Renal pelvis (tissue), 4 donors: ENCODE measurements around the gene INSC. TPM values are rescaled to one million over a fixed set of nuclear protein-coding genes. Genes with fewer than 3 reads are reported as not detected.

Experiments used
- DNase-seq: peaks from one replicate; pipeline ENCODE4 v3.0.0-alpha.2; 2013
- polyA plus RNA-seq, 3 donors: library from polyadenylated mRNA; unstranded; fragments of 120-200 nt; gene quantifications; one replicate each; pipeline ENCODE4 v1.2.1, GENCODE V29; 2013; ENCODE audit not compliant: insufficient read length in 3 of 3

Gene INSC
- polyA plus RNA-seq, 3 donors, result 0.78 to 1.1 (median 1.1) TPM

- no peak for DNase-seq
These were observed 177.2 kb downstream of the INSC start for GRCh38 chr11:15291885-15292284.

- DNase-seq, result no peak
These were observed 179.4 kb downstream of the INSC start for GRCh38 chr11:15293975-15294620.

GRCh38 chr11:15295695-15296094 lies 181.0 kb downstream of the INSC start:
- no peak for DNase-seq

Other genes with a start within 250 kb of the INSC start
- 10 to 100 TPM; 20.1 to 23.9 (median 23.2) TPM for gene CYP2R1, start 222.7 kb upstream of the INSC start, polyA plus RNA-seq
- gene CALCA, start 142.6 kb upstream of the INSC start, polyA plus RNA-seq, result 10 to 100 TPM; 13.3 to 16.3 (median 16.1) TPM
- gene CALCB, start 41.3 kb upstream of the INSC start, polyA plus RNA-seq, result 1 to 10 TPM; 3.6 to 5.0 (median 3.8) TPM